C4-2B (cell line): ENCODE data around the gene DQX1.

Source experiments
- H3K27ac ChIP-seq: fragments of 450-650 bp; 2 replicates; pipeline ENCODE4 v1.5.1; 2017
- CTCF ChIP-seq: fragments of 450-650 bp; conservative IDR thresholded peaks from 2 replicates; pipeline ENCODE4 v1.5.1; 2017; ENCODE audit warnings: mild to moderate bottlenecking
- ZFX ChIP-seq: fragments of 450-650 bp; IDR thresholded peaks from 2 replicates; pipeline ENCODE4 v1.6.1; 2017

DQX1 gene

DNA sequence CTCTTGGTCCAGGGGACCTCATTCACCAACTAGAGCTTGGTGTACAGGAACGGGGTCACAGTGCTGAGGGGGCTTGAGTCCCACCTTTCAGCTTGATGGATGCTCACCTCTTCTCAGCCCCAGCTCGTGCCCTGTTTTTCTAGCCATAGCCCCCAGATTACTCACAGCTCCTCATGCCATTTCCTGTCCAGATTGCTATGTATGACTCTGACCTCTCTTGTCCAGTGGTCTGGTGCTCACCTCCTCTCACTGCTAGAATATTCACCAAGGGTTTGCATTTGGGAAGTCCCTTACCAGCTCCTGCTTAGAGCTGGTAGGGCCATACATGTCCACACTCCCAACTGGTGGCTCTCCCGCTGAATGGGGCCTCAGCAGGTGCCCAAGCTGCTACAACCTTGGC lies 32.5 kb downstream of the DQX1 start:
- H3K27ac ChIP-seq = no peak overlapping the region
- TF ChIP-seq CTCF = no peak
- TF ChIP-seq ZFX = no peak

- no peak overlapping the region for H3K27ac ChIP-seq
- TF ChIP-seq ZFX (no peak), CTCF (no peak)
Measured at GRCh38 chr2:74491648-74492544, 34.1 kb downstream of the DQX1 start.

DNA sequence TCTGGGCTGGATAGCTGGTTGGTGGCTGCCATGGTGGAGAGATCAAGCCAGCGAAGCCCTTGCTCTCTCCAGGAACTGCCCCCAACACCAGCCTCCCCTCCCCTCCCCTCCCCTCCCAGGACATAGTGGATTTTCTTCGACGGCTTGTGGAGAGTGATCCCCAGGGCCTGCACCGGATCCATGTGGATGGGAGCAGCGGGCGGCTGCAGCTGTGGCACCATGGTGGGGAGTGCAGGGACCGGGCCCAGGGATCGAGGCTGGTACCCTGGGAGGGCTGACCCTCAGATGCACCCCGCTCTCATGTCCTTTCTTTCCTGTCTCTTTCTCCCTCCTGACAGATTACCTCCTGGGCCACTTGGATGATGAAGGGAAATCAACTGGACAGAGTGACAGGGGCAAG lies 36.1 kb downstream of the DQX1 start:
- no peak overlapping the region for H3K27ac ChIP-seq

DNA sequence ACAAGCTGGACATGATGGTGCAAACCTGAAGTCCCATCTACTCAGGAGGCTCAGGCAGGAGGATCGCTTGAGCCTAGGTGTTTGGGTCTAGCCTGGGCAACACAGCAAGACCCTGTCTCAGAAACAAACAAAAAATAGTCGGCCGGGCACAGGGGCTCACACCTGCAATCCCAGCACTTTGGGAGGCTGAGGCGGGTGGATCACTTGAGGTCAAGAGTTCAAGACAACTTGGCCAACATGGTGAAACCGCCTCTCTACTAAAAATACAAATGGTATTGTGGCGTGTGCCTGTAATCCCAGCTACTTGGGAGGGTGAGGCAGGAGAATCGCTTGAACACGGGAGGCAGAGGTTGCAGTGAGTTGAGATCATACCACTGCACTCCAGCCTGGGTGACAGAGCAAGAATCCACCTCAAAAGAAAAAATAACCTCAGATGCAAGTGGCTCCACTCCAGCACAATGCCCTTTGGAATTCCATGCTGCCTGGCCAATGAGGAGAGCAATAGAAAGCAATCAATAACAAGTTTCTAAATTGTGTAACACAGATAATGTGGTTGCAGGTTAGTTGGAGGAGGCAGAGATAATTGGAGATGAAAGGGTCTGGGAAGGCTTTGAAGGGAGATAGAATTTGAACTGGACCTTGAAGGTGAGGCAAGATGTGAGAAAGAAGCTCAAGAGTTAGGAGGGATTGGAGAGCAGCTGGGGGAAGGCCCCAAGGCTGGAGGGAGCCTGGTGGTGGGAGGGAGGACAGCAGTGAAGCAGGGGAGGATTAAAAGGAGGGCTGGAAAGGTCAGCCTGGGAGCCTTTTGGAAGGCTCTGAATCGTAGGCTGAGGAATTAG lies 37.2 kb downstream of the DQX1 start:
- no peak overlapping the region for H3K27ac ChIP-seq
- TF ChIP-seq ZFX (no peak), CTCF (no peak)

More for the DNA sequence above, 36.1 kb downstream of the DQX1 start:
- TF ChIP-seq CTCF (no peak), ZFX (no peak)

DNA sequence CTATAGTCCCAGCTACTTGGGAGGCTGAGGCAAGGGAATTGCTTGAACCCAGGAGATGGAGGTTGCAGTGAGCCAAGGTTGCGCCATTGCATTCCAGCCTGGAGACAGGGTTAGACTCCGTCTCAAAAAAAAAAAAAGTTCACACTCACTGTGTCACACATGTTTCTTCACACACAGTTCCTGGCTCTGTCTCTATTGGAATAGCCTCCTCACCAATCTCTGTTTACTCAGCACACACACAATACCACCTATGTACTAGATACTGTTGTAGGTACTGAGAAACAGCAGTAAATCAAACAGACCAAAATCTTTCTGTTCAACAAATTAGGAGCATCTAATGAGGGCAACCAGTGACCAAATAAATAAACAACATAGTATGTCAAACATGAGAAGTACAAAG lies 39.9 kb downstream of the DQX1 start:
- TF ChIP-seq ZFX = no peak
- no peak for TF ChIP-seq CTCF
- H3K27ac ChIP-seq = no peak overlapping the region

DNA sequence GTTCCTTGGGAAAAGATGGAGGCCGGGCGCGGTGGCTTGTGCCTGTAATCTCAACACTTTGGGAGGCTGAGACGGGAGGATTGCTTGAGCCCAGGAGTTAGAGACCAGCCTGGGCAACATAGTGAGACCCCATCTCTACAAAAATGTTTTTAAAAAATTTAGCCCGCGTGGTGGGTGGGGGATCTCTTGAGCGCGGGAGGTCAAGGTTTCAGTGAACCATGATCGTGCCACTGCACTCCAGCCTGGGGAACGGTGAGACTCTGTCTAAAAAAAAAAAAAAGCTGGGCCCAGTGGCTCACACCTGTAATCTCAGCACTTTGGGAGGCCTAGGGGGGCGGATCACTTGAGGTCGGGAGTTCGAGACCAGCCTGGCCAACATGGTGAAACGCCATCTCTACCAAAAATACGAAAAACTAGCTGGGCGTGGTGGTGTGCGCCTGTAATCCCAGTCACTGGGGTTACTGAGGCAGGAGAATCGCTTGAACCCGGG lies 42.3 kb downstream of the DQX1 start:
- peak overlapping the region; percentile 85 for H3K27ac ChIP-seq

- TF ChIP-seq CTCF = peak; percentile 77
- no peak for TF ChIP-seq ZFX
- peak within 1 kb of the TSS; percentile 85 for H3K27ac ChIP-seq
Measured at GRCh38 chr2:74482801-74483674, 43.0 kb downstream of the DQX1 start, which contains the start of the genes CCDC142 and TTC31. Gene CCDC142, minus strand, starts transcription at chr2:74482998. Its CDS starts 161 bp downstream, at chr2:74482837. Gene TTC31, plus strand, starts transcription at chr2:74483081. Its CDS starts 15 bp downstream, at chr2:74483096.
